ENCODE data around the gene GRM8. TPM values are rescaled to one million over a fixed set of nuclear protein-coding genes. Genes with fewer than 3 reads are reported as not detected.

GRM8 gene
- polyA plus RNA-seq, 1 donor (not counting 4 experiments of a cell fraction or from before 2014, with no cell fraction given), result not detected

DNA sequence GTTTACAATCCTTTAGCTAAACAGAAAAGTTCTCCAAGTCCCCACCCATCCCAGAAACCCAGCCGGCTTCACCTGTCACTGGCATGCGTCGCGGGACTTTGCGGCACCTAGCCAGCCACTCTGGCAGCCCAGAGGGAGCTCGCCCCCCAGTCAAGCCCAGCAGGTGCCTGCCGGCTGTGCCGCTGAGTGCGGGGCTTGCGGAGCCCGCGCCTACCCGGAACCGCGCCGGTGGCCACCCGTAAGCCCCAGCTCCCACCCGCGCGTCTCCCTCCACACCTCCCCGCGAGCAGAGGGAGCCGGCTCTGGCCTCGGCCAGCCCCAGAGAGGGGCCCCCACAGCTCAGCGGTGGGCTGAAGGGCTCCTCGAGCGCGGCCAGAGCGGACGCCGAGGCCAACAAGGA lies 446.1 kb downstream of the GRM8 start:
- H2AFZ ChIP-seq (ENCODE audit: control insufficient read depth, low read length), result no peak overlapping the region
- dilution Hi-C loops (cut with MboI; ENCODE audit: extremely low pct_ligation_motif_present, low sequenced_read_pairs), result no loop called here
- H3K9me1 ChIP-seq (ENCODE audit: control insufficient read depth, extremely low read depth, insufficient read depth, low read length), result no peaks in the 10 kb centered on the region
- H3K4me2 ChIP-seq (ENCODE audit: control insufficient read depth, extremely low read depth, insufficient read depth, low read depth, low read length), result no peak overlapping the region
- no peak overlapping the region for H3K4me3 ChIP-seq (ENCODE audit: control insufficient read depth in 2 of 3, extremely low read depth in 1 of 3, insufficient read depth in 2 of 3, low read depth in 1 of 3, low read length in 3 of 3)
- H3K27me3 ChIP-seq (ENCODE audit: control insufficient read depth, extremely low read depth, insufficient read depth, low read length), result no peaks in the 10 kb centered on the region
- no peaks in the 10 kb centered on the region for H3K4me1 ChIP-seq (ENCODE audit: control insufficient read depth, extremely low read depth, insufficient read depth, low read length)
- H3K9ac ChIP-seq (ENCODE audit: control insufficient read depth, extremely low read depth, insufficient read depth, low read length), result no peak overlapping the region
- no peak overlapping the region for H3K27ac ChIP-seq (ENCODE audit: control insufficient read depth, insufficient read depth, low read length)
- H3K9me3 ChIP-seq (ENCODE audit: control insufficient read depth, low read depth, low read length), result no peaks in the 10 kb centered on the region
- H4K20me1 ChIP-seq (ENCODE audit: control insufficient read depth, extremely low read depth, insufficient read depth, low read length), result no peaks in the 10 kb centered on the region
- H3K79me2 ChIP-seq (ENCODE audit: control insufficient read depth, insufficient read depth, low read length), result no peaks in the 10 kb centered on the region
- TF ChIP-seq EZH2 (IDR thresholded peaks at IDR 0.05; ENCODE audit: low read length), result no peak
- TF ChIP-seq, protein P1, sequence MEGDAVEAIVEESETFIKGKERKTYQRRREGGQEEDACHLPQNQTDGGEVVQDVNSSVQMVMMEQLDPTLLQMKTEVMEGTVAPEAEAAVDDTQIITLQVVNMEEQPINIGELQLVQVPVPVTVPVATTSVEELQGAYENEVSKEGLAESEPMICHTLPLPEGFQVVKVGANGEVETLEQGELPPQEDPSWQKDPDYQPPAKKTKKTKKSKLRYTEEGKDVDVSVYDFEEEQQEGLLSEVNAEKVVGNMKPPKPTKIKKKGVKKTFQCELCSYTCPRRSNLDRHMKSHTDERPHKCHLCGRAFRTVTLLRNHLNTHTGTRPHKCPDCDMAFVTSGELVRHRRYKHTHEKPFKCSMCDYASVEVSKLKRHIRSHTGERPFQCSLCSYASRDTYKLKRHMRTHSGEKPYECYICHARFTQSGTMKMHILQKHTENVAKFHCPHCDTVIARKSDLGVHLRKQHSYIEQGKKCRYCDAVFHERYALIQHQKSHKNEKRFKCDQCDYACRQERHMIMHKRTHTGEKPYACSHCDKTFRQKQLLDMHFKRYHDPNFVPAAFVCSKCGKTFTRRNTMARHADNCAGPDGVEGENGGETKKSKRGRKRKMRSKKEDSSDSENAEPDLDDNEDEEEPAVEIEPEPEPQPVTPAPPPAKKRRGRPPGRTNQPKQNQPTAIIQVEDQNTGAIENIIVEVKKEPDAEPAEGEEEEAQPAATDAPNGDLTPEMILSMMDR (optimal IDR thresholded peaks at IDR 0.05 in 1 of 3, IDR thresholded peaks at IDR 0.05 in 1 of 3, conservative IDR thresholded peaks at IDR 0.05 in 1 of 3; ENCODE audit: extremely low read depth in 1 of 3, insufficient read depth in 2 of 3, low read length in 3 of 3), result no peak
- no peaks in the 10 kb centered on the region for H3K36me3 ChIP-seq (ENCODE audit: control insufficient read depth in 2 of 2, extremely low read depth in 1 of 2, insufficient read depth in 2 of 2, low read length in 2 of 2)
- DNase-seq (ENCODE audit: low read depth, low spot score) (no peak), FAIRE-seq (no peak)

DNA sequence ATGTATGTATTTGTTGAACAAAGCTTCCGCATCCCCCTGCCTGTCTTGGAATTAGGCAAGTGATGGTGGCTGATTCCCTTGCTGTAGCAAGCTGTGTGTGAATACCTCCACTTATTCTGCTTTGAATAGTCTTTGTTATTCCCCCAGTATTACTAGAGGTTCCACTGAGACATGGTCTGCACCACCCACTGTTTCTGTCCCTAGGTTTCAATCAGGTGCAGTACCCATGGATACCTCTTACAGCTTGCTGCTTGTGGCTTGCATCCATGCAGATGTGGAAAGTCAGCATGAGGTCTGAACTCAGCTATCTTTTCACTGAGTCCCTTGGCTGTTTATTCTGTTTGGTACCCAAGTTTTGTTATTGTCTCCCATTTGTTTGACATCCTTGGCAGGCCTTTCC lies 447.4 kb downstream of the GRM8 start:
- H3K27ac ChIP-seq (ENCODE audit: control insufficient read depth, insufficient read depth, low read length), result no peak overlapping the region
- H3K36me3 ChIP-seq (ENCODE audit: control insufficient read depth in 2 of 2, extremely low read depth in 1 of 2, insufficient read depth in 2 of 2, low read length in 2 of 2), result no peaks in the 10 kb centered on the region
- no peaks in the 10 kb centered on the region for H3K27me3 ChIP-seq (ENCODE audit: control insufficient read depth, extremely low read depth, insufficient read depth, low read length)
- H4K20me1 ChIP-seq (ENCODE audit: control insufficient read depth, extremely low read depth, insufficient read depth, low read length), result no peaks in the 10 kb centered on the region
- H2AFZ ChIP-seq (ENCODE audit: control insufficient read depth, low read length), result no peak overlapping the region
- no peak for FAIRE-seq
- no peak overlapping the region for H3K9ac ChIP-seq (ENCODE audit: control insufficient read depth, extremely low read depth, insufficient read depth, low read length)
- dilution Hi-C loops (cut with MboI; ENCODE audit: extremely low pct_ligation_motif_present, low sequenced_read_pairs), result no loop called here
- no peaks in the 10 kb centered on the region for H3K79me2 ChIP-seq (ENCODE audit: control insufficient read depth, insufficient read depth, low read length)
- no peaks in the 10 kb centered on the region for H3K9me1 ChIP-seq (ENCODE audit: control insufficient read depth, extremely low read depth, insufficient read depth, low read length)
- H3K4me2 ChIP-seq (ENCODE audit: control insufficient read depth, extremely low read depth, insufficient read depth, low read depth, low read length), result no peak overlapping the region
- DNase-seq (ENCODE audit: low read depth, low spot score), result no peak
- no peaks in the 10 kb centered on the region for H3K9me3 ChIP-seq (ENCODE audit: control insufficient read depth, low read depth, low read length)
- TF ChIP-seq EZH2 (IDR thresholded peaks at IDR 0.05; ENCODE audit: low read length), result no peak
- TF ChIP-seq, protein P1 (optimal IDR thresholded peaks at IDR 0.05 in 1 of 3, IDR thresholded peaks at IDR 0.05 in 1 of 3, conservative IDR thresholded peaks at IDR 0.05 in 1 of 3; ENCODE audit: extremely low read depth in 1 of 3, insufficient read depth in 2 of 3, low read length in 3 of 3), result no peak
- no peaks in the 10 kb centered on the region for H3K4me1 ChIP-seq (ENCODE audit: control insufficient read depth, extremely low read depth, insufficient read depth, low read length)
- H3K4me3 ChIP-seq (ENCODE audit: control insufficient read depth in 2 of 3, extremely low read depth in 1 of 3, insufficient read depth in 2 of 3, low read depth in 1 of 3, low read length in 3 of 3), result no peak overlapping the region
